Ovary (tissue), 9 donors: ENCODE results near the gene PERP. TPM values are rescaled to one million over a fixed set of nuclear protein-coding genes. Genes with fewer than 3 reads are reported as not detected.

Experiments used
- DNase-seq, 5 donors: peaks; one replicate each; pipeline ENCODE4 v3.0.0-alpha.2; 2019 to 2020
- H3K27ac ChIP-seq, 2 donors: fragments of 200-600 bp; one replicate each; pipeline versions ENCODE4 v1.5.1 to v1.8.0; 2019 to 2022
- H3K27me3 ChIP-seq: fragments of 200-600 bp; one replicate; pipeline ENCODE4 v1.8.0; 2022
- H3K36me3 ChIP-seq: fragments of 200-600 bp; sonication (generic); one replicate; pipeline ENCODE4 v1.5.1; 2019
- H3K4me1 ChIP-seq: one replicate; pipeline ENCODE4 v1.8.1; 2013; ENCODE audit warnings: mild to moderate bottlenecking, moderate library complexity; ENCODE audit not compliant: insufficient read depth
- H3K4me3 ChIP-seq: fragments of 200-600 bp; sonication (generic); one replicate; pipeline ENCODE4 v1.5.1; 2017
- H3K9me3 ChIP-seq, 2 donors: fragments of 200-600 bp in 1 of 2; sonication (generic) in 1 of 2; one replicate each; pipeline versions ENCODE4 v1.5.1 to v1.8.1; 2013 to 2019; ENCODE audit warnings: mild to moderate bottlenecking in 1 of 2, moderate library complexity in 1 of 2
- EP300 ChIP-seq: sonication (generic); formaldehyde crosslinking; IDR thresholded peaks from one replicate; pipeline ENCODE4 v1.6.1; 2017; ENCODE audit warnings: antibody characterized with exemption
- POLR2A ChIP-seq: fragments of 450-650 bp; IDR thresholded peaks from one replicate; pipeline ENCODE4 v1.6.1; 2017; ENCODE audit warnings: antibody characterized with exemption, mild to moderate bottlenecking, moderate library complexity
- WGBS, 3 donors: extraction: QIAGEN DNeasy Blood & Tissue Kit in 1 of 3; methylation state at CpG; one replicate each; pipeline versions ENCODE4 v1.1.5 to v1.1.7; 2013 to 2017; 5-methylcytosine and 5-hydroxymethylcytosine counted together
- intact Hi-C, 4 donors: fragments of 100-400 bp; cut with DNase I; formaldehyde crosslinking; loops; one replicate each; pipeline versions ENCODE4 v1.11.0 to v1.15.1; 2022 to 2023
- polyA plus RNA-seq, 2 donors: library from polyadenylated mRNA; stranded (reverse); fragments of 200-250 nt in 1 of 2; fragments of 350-450 nt in 1 of 2; fragmentation: Illumina TruSeq in 1 of 2; extraction: RNeasy Lipid Tissue Mini Kit (QIAGEN cat#74804) in 1 of 2; gene quantifications; one replicate each; pipeline ENCODE4 v1.2.3, GENCODE V29; 2013 to 2014
- total RNA-seq, 7 donors: library from RNA; depleted of rRNA in 2 of 7; stranded (reverse); fragments of >200 nt in 2 of 7; fragmentation: NEBNext Ultra II Directional in 3 of 7; extraction: Animal tissue kit (Norgen Biotek cat#: 25700) in 3 of 7; gene quantifications; one replicate each; pipeline versions ENCODE4 v1.1.0 to v1.2.4, GENCODE V29; 2016 to 2023
- TF ChIP-seq, protein P1 (sequence below), 3 donors: fragments of 450-650 bp in 2 of 3; fragments of 200-600 bp in 1 of 3; IDR thresholded peaks; one replicate each; pipeline versions ENCODE4 v1.5.1 to v1.8.0; 2016 to 2022; ENCODE audit warnings: antibody characterized with exemption in 3 of 3, mild to moderate bottlenecking in 1 of 3
- donor health status: DM: no; HTN: no; CAD: no; lungs with moderate emphysema.
- donor health status: DM: no; HTN: no; CAD: no.
- donor health status: Bipolar disorder and iron deficiency.
- donor health status: DM: yes; HTN: yes; CAD: no.
- donor health status: DM: no; HTN: no; CAD: no.
- donor health status: DM: yes; HTN: yes; CAD: no.

Gene PERP
- total and polyA plus RNA-seq, 9 donors: 3.1 to 56.2 (median 7.8) TPM

DNA sequence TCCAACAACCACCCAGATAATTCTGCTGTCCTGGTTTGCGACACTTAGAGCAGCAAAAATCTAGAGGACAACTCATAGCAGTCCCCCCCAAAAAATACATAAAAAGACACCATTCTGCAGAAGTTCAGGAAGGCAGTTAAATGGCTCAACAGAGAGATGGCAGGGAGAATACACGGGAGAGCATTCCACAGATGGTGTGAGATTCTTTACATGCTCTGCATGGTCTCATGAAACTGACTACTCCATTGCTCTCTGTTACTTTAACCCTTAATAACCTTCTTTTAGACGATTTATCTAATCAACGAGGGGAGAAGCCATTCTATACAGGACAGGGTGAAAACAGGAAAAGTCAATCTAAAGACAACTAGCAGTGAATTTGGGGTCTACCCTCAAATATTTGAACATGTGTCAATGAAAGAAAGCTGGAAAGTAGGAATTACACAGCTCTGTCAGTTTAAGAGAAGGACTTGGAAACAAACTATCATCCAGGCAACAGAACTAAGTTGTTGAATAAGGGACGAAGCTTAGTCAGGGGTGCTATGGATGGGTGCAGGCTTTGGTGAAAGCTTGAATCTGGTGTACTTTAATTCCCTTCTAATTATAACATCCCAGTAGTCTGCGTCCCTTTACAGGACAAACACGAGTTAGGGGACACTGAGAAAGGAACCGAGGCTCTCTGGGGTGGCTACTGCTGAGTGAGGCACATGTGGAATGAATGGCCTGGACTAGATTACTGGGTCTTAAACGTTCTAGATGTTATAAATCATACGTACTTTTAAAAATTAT is 5.1 kb downstream of the PERP start:
- no peak overlapping the region for H3K27ac ChIP-seq
- H3K4me3 ChIP-seq: no peak overlapping the region
- peaks cover 1% of the 10 kb centered on the region for H3K4me1 ChIP-seq
- TF ChIP-seq, protein P1, sequence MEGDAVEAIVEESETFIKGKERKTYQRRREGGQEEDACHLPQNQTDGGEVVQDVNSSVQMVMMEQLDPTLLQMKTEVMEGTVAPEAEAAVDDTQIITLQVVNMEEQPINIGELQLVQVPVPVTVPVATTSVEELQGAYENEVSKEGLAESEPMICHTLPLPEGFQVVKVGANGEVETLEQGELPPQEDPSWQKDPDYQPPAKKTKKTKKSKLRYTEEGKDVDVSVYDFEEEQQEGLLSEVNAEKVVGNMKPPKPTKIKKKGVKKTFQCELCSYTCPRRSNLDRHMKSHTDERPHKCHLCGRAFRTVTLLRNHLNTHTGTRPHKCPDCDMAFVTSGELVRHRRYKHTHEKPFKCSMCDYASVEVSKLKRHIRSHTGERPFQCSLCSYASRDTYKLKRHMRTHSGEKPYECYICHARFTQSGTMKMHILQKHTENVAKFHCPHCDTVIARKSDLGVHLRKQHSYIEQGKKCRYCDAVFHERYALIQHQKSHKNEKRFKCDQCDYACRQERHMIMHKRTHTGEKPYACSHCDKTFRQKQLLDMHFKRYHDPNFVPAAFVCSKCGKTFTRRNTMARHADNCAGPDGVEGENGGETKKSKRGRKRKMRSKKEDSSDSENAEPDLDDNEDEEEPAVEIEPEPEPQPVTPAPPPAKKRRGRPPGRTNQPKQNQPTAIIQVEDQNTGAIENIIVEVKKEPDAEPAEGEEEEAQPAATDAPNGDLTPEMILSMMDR (IDR thresholded peaks at IDR 0.05): no peak
- TF ChIP-seq POLR2A (no peak), EP300 (no peak)
- 65 to 72% (median 72%) methylated on average over 10 of the region's 10 CpGs for WGBS, 3 donors
- H3K9me3 ChIP-seq: no peaks in the 10 kb centered on the region
- DNase-seq: no peak
- no peaks in the 10 kb centered on the region for H3K36me3 ChIP-seq
- H3K27me3 ChIP-seq: no peaks in the 10 kb centered on the region
- intact Hi-C loops: loop anchor here in 1 of 4 donors (10.0 kb wide), 1 partner anchor 97 kb away; no protein-coding TSS in a partner anchor

DNA sequence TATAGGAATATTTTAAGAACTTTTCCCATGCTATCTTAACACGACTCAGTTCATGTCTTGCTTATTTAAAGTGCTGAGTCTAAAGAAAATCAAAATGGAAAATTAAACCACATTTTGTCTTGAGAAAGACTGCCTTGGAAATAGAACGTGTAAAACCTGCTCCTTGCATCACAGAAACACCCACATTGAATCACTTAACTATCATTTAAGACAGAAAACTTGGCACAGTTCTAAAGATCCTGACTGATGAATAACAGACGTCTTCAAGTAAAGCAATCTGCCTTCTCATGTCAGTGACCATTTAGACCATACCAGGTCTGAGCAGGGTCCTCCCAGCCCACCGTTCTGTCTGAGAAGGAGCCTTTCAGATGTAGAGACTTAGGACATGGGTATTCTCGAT is 7.4 kb downstream of the PERP start:
- no peaks in the 10 kb centered on the region for H3K27me3 ChIP-seq
- intact Hi-C loops: loop anchor here in 2 of 4 donors (1.0 to 10.0 kb wide), 2 partner anchors 15 to 95 kb away; no protein-coding TSS in a partner anchor
- TF ChIP-seq POLR2A (no peak), EP300 (no peak)
- TF ChIP-seq, protein P1 (IDR thresholded peaks at IDR 0.05): no peak
- no peak overlapping the region for H3K27ac ChIP-seq
- no peak for DNase-seq
- H3K9me3 ChIP-seq: no peaks in the 10 kb centered on the region
- H3K36me3 ChIP-seq: no peaks in the 10 kb centered on the region
- 63 to 68% (median 65%) methylated on average over 5 of the region's 5 CpGs for WGBS, 3 donors
- H3K4me3 ChIP-seq: no peak overlapping the region
- H3K4me1 ChIP-seq: no peaks in the 10 kb centered on the region

DNA sequence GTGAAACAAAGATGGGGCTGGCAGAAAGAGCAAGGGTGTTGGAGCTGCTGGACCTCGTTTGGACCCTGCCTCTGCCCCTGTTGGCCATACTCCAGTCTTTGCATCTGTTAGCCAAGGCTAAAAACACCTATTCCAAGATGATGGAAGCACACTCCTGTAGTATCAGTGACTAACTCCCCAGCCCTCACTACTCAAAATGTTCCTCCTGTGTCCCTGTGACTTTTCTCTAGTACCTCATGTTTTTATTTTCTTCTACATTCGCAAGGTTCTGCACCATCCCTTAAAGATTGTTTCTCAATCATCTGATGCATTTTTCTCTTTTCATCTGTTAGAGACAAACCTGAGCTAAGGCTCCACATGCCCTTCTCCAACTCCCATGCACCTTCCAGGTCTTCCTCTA is 8.9 kb downstream of the PERP start:
- TF ChIP-seq POLR2A: no peak
- TF ChIP-seq, protein P1 (IDR thresholded peaks at IDR 0.05): no peak
- no peak for TF ChIP-seq EP300
- Histone ChIP-seq H3K36me3 (no peaks in the 10 kb centered on the region), H3K9me3 (no peaks in the 10 kb centered on the region), H3K27ac (no peak overlapping the region), H3K27me3 (no peaks in the 10 kb centered on the region), H3K4me1 (no peaks in the 10 kb centered on the region), H3K4me3 (no peak overlapping the region)
- 68 to 83% (median 73%) methylated on average over 2 of the region's 2 CpGs for WGBS, 3 donors
- DNase-seq: no peak
- intact Hi-C loops: no loop called here

DNA sequence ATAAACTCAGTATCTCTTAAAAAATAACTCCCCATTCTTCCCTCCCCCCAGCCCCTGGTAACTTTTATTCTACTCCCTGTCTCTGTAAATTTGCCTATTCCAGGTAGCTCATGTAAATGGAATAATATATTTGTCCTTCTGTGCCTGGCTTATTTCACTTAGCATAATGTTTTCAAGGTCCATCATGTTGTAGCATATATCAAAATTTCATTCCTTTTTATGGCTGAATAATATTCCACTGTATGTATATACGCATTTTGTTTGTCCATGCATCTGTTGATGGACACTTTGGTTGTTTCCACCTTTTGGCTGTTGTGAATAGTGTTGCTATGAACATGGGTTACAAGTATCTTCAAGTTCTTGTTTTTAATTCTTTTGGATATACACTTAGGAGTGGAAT is 13.0 kb downstream of the PERP start:
- Histone ChIP-seq H3K27ac (no peak overlapping the region), H3K4me3 (no peak overlapping the region), H3K9me3 (no peaks in the 10 kb centered on the region), H3K36me3 (no peaks in the 10 kb centered on the region), H3K4me1 (no peaks in the 10 kb centered on the region), H3K27me3 (no peaks in the 10 kb centered on the region)
- WGBS, 3 donors: 96 to 100% (median 98%) methylated on average over 1 of the region's 1 CpG
- intact Hi-C loops: no loop called here
- DNase-seq: no peak
- TF ChIP-seq EP300: no peak
- TF ChIP-seq POLR2A: no peak
- TF ChIP-seq, protein P1 (IDR thresholded peaks at IDR 0.05): no peak
